GM18505 (cell line): ENCODE results near the gene QPCTL.
"Not testable (repeated sequence)": the region's sequence is repeated elsewhere in the genome, so short reads cannot be mapped to it uniquely, and the experiment has no call there.

Experiments used
- ATAC-seq: cut with Tn5 transposase; IDR thresholded peaks from one replicate; pipeline ENCODE4 v1.9.1; 2021; ENCODE audit not compliant: unreplicated experiment
- POLR2A ChIP-seq: IDR thresholded peaks from 4 replicates; pipeline ENCODE4 v1.6.1; 2011; ENCODE audit warnings: borderline replicate concordance; ENCODE audit not compliant: insufficient read depth, insufficient read length; ENCODE audit errors: extremely low read depth

Gene QPCTL

GRCh38 chr19:45660636-45661035 lies 31.8 kb upstream of the QPCTL start:
- TF ChIP-seq POLR2A = no peak
- no peak for ATAC-seq

- no peak for TF ChIP-seq POLR2A
- no peak for ATAC-seq
Observed at GRCh38 chr19:45663800-45664199, 28.7 kb upstream of the QPCTL start.

- no peak for ATAC-seq
- TF ChIP-seq POLR2A = no peak
Observed at GRCh38 chr19:45664575-45664974, 27.9 kb upstream of the QPCTL start.

GRCh38 chr19:45667620-45668341 lies 24.7 kb upstream of the QPCTL start, which contains the start of gene GIPR:
TSS of gene GIPR (plus strand) at chr19:45668221. CDS start at chr19:45669521, 1,300 bp downstream.
- no peak for ATAC-seq
- TF ChIP-seq POLR2A = peak; percentile 73

GRCh38 chr19:45668342-45668871 lies 24.1 kb upstream of the QPCTL start:
- no peak for ATAC-seq
- no peak for TF ChIP-seq POLR2A

GRCh38 chr19:45670670-45671453 lies 21.6 kb upstream of the QPCTL start:
- TF ChIP-seq POLR2A = no peak
- ATAC-seq = no peak

- ATAC-seq = no peak
- no peak for TF ChIP-seq POLR2A
Observed at GRCh38 chr19:45674946-45675345, 17.5 kb upstream of the QPCTL start.

GRCh38 chr19:45676851-45677263 lies 15.6 kb upstream of the QPCTL start:
- peak; percentile 4 for TF ChIP-seq POLR2A
- ATAC-seq = no peak

- ATAC-seq = no peak
Observed at GRCh38 chr19:45677351-45678230, 14.9 kb upstream of the QPCTL start.

GRCh38 chr19:45681391-45682015 lies 11.0 kb upstream of the QPCTL start:
- ATAC-seq = peak; percentile 54
- TF ChIP-seq POLR2A = peak; percentile 32

More at GRCh38 chr19:45677351-45678230, 14.9 kb upstream of the QPCTL start:
- no peak for TF ChIP-seq POLR2A

GRCh38 chr19:45682117-45682516 lies 10.3 kb upstream of the QPCTL start:
- no peak for TF ChIP-seq POLR2A
- ATAC-seq = no peak

- TF ChIP-seq POLR2A = no peak
- no peak for ATAC-seq
Observed at GRCh38 chr19:45682908-45683307, 9.6 kb upstream of the QPCTL start.

- ATAC-seq = not testable (repeated sequence)
Observed at GRCh38 chr19:45685045-45685444, 7.4 kb upstream of the QPCTL start.
